H1 (cell line): Measurements from ENCODE around the gene SPTY2D1. TPM values are rescaled to one million over a fixed set of nuclear protein-coding genes. Genes with fewer than 3 reads are reported as not detected.
A peak's percentile ranks its signal among the peaks of the same experiment; 100 is the strongest.

Experiments
- CREB1 ChIP-seq: IDR thresholded peaks from 2 replicates; pipeline ENCODE4 v1.6.1; 2012; ENCODE audit warnings: inconsistent platforms
- CTCF ChIP-seq, 3 experiments: IDR thresholded peaks; 1 replicate in 2 of 3; 2 replicates in 1 of 3; pipeline versions ENCODE4 v1.5.1 to v1.6.1; 2011; ENCODE audit warnings: low read length in 3 of 3, mild to moderate bottlenecking in 3 of 3, inconsistent platforms in 2 of 3, low read depth in 1 of 3, moderate library complexity in 1 of 3; ENCODE audit not compliant: insufficient read depth in 1 of 3; ENCODE audit errors: control extremely low read depth in 1 of 3
- EP300 ChIP-seq, 2 experiments: IDR thresholded peaks; 1 replicate in 1 of 2; 2 replicates in 1 of 2; pipeline ENCODE4 v1.6.1; 2011 to 2012; ENCODE audit warnings: low read depth in 2 of 2, low read length in 2 of 2, mild to moderate bottlenecking in 2 of 2, borderline replicate concordance in 1 of 2, inconsistent platforms in 1 of 2, moderate library complexity in 1 of 2
- SP1 ChIP-seq: IDR thresholded peaks from 2 replicates; pipeline ENCODE4 v1.6.1; 2011; ENCODE audit warnings: low read depth, low read length
- TBP ChIP-seq: IDR thresholded peaks from 2 replicates; pipeline ENCODE4 v1.6.1; 2011; ENCODE audit warnings: low read depth, low read length, improper control_type of control experiment
- YY1 ChIP-seq: IDR thresholded peaks from 2 replicates; pipeline ENCODE4 v1.6.1; 2011; ENCODE audit warnings: low read depth, mild to moderate bottlenecking, low read length
- polyA plus RNA-seq, 7 experiments: library from polyadenylated mRNA; depleted of rRNA in 3 of 7; stranded (reverse) in 5 of 7; unstranded in 2 of 7; fragments of >200 nt in 5 of 7; fragments of 200-250 nt in 2 of 7; gene quantifications; 1 replicate in 5 of 7; 2 replicates in 1 of 7; 4 replicates in 1 of 7; pipeline versions ENCODE4 v1.2.1 to v1.2.3, GENCODE V29; 2011 to 2013; ENCODE audit warnings: missing spikeins in 2 of 7, mixed read lengths in 2 of 7
- total RNA-seq: library from RNA; stranded (reverse); fragmentation: NEBNext Ultra II Directional; extraction: Animal tissue kit (Norgen Biotek cat#: 25700); gene quantifications from 2 replicates; pipeline ENCODE4 v1.2.1, GENCODE V29; 2021

Gene SPTY2D1
- total and polyA plus RNA-seq, 2 of the 8 experiments (the other 6 are each of a cell fraction or from before 2014, with no cell fraction given), result 4.9 to 17.6 TPM

- TF ChIP-seq EP300 (IDR thresholded peaks at IDR 0.05; ENCODE audit: borderline replicate concordance in 1 of 2, low read depth in 2 of 2, low read length in 2 of 2) (peak in 1 of 2 experiments; percentile 21; a peak in 1 of 3 replicates), CTCF (IDR thresholded peaks at IDR 0.05; ENCODE audit: control extremely low read depth in 1 of 3, insufficient read depth in 1 of 3, low read depth in 1 of 3, low read length in 3 of 3) (no peak), YY1 (no peak; the same call in 1 of the 2 replicates), TBP (peak; percentile 85), CREB1 (peak; percentile 97), SP1 (peak; percentile 49; the same call in 1 of the 2 replicates)
These were observed at the start of gene SPTY2D1 (continued) for GRCh38 chr11:18634140-18635032.
